GM10847 (cell line): ENCODE results near the gene SYK.

Experiments
- POLR2A ChIP-seq: IDR thresholded peaks from 2 replicates; pipeline ENCODE4 v1.6.1; 2011; ENCODE audit not compliant: insufficient read length; ENCODE audit errors: extremely low read depth

Gene SYK

DNA sequence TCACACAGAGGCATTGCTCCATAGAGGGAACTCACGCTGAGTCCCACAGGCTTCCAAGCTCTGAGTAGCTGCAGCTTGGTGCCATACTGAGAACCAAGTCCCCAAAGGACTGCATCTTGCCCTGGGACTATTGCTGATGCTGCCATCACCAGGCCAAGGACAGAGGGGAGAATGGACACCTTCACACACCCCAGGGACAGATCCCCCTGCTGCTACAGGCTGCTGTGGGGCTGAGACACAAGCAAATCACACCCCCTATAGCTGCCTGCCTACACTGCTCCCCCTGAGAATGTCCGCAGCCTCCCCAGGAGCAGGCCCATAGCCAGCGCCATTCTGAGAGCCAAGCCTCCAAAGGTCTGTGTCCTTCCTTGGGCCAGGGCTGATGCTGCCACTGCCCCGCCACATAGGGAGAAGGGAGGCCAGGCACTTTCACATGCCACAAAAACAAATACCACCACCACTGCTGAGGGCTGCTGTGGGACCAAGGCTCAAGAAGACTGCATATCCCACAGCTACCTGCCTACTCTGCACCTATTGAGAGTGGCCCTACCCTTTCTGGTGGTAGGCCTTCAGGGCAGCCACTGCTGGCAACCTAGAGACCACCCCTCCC is 81.5 kb downstream of the SYK start:
- no peak for TF ChIP-seq POLR2A

DNA sequence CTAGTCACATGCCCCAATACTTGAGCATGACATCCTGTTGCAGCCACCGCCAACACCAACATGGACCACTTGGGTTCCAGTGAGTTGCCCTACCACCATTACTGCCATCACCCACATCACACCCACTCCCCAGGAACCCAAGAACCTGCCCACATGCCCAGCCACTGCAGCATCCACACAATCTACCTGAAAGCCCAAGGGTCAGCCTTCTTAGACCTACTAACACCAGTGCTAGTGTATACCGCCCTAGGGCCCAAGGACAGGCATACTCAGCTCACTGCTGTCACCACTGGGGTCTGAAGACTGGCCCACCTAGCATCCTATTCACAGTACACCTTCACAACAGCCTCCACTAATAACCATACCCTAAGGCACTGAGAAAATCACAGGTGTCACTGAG is 82.0 kb downstream of the SYK start:
- TF ChIP-seq POLR2A = no peak

DNA sequence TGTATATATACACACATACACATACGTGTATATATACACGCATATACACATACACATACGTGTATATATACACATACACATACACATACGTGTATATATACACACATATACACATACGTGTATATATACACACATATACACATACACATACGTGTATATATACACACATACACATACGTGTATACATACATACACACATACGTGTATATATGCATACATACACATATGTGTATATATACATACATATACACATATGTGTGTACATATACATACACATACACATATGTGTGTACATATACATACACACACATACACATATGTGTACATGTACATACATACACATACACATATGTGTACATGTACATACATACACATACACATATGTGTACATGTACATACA is 82.6 kb downstream of the SYK start:
- no peak for TF ChIP-seq POLR2A

DNA sequence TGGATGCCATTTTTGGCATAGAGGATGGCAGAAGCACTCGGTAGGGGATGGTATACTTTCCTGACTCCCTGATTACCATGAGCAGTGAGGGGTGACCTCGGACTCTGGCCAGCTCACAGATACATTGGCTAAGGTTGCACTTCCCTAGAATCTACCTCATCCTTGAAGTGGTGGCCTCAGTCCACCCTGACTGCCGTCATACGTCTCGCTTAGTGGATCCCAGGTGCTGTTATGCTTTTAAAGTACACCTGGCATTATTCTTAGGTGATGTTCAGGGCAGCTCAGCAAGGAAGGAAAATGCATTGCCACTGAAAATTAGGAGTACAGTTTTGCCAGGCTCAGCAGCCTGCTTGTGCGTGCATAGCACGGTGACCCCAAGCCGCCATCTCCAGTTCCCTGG is 87.3 kb downstream of the SYK start:
- no peak for TF ChIP-seq POLR2A

DNA sequence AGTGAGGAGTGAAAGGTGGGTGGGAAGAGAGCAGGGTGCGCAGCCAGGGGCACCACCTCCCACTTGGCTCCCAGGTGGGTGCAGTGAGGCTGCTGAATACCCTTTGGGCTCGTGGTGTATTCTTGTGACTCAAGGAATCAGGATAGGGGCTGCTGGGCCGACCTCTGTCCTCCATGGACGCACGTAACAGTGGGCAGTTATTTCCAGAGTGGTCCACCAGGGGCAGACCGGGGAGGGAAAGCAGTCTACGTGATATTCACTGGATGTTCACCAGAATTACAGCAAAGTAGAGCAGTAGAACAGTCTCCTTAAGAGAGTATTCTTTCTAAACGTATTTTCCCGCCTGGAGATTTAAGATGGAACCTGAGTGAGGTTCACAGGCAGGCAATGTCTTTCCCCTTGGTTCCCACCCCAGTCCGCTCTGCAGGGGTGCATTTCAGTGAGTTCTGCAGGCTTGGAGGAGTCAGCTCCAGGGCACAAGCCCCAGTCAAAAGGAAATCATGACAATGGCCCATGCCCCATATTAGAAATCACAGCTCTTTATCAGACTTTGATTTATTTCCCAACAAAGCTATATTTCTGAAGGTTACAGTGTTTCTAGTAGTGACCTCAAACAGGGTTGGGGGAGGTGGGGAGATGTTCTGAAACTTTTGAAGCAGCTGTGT is 88.7 kb downstream of the SYK start:
- no peak for TF ChIP-seq POLR2A

DNA sequence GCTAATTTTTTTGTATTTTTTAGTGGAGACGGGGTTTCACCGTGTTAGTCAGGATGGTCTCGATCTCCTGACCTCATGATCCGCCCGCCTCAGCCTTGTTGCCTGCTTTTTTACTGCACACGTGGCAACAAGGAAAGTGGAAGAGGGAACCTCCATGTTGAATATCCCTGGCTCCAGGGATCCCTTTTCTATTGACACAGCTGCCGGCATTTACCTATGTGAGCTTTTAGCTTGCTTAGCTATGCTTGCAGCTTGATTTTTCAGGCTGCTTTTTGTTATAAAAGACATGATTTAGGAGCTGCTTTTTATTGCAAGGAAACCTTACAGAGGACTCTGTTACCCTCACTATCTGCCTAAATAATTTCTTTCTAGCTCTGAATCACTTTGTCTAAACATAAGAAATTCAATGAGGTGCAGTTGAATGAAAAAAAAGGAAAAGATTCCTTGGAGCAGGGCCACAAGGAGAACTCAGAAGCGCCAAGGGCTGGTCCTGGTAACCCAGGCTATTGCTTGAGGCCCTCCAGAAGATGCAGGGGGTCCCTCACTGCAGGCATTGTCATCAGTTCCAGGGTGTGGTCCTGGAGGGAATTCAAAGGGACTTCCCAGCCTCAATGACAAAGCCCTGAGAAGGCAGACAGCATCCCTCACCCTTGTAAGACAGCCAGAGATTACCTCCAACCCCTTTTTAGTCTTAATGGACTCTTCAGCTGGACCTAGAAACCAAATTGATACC is 89.9 kb downstream of the SYK start:
- TF ChIP-seq POLR2A = no peak

DNA sequence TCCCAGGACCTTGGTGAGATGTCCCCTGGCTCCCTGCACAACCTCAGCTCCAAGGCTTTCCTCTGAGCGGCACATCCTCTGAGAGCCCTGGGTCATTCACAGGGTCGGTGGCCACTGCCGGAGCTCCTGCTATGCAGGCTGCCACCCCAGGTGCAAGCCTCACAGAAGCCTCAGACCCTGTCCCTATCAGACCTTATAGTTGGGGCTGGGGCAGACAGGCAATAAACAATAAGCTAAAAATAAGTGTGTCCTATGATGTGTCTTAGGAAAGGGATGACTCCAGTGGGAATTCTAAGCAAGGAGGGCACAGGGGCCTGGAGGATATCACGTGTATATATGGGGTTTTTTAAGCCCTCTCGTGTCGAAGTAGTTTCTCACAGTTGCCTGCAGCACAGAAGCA is 91.3 kb downstream of the SYK start:
- no peak for TF ChIP-seq POLR2A

DNA sequence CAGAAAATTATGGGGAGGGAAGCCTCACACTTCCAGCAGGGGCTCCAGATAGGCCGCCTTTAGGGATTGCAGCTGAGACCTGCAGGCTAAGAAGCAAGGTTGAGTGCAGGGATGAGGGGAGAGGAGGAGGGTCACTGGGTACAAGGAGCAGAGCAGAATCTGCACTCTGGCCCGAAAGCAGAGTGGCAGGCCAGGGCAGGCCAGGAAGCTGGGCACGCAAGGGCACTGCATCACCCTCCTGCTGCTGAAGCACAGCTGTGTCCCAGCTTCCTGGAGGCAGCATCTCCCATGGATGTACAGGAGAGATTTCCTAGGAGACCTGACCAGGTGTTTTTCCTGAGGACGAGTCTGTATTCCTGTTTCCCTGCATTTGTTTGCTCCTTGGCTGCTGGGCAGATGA is 92.1 kb downstream of the SYK start:
- TF ChIP-seq POLR2A = no peak

DNA sequence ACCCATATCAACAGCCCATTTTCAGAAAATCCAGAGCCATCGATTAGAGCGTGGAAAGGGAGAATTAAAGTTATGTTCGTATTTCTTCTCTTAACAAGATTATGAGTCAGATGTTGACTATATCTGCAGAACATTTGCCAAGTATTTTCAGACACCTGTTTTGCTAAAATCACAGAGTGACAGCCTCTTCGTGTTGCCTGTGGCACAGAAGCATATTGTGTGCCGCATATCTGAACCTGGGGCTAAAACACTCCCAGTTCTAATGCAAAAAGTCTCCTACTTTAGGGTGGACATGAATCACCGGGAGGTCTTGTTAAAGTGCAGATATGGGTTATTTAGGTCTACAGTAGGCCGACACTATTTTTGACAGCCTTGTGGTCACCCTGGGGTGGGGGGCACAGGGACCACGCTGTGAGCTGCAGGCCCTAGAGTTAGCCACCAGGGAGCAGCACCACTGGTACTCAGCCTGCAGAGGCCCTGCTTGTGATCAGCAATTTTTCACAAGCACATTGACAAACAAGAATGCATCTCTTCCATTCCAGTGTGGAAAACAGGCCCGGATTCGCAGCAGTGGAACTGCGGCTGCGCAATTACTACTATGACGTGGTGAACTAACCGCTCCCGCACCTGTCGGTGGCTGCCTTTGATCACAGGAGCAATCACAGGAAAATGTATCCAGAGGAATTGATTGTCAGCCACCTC is 93.5 kb downstream of the SYK start:
- TF ChIP-seq POLR2A = no peak

DNA sequence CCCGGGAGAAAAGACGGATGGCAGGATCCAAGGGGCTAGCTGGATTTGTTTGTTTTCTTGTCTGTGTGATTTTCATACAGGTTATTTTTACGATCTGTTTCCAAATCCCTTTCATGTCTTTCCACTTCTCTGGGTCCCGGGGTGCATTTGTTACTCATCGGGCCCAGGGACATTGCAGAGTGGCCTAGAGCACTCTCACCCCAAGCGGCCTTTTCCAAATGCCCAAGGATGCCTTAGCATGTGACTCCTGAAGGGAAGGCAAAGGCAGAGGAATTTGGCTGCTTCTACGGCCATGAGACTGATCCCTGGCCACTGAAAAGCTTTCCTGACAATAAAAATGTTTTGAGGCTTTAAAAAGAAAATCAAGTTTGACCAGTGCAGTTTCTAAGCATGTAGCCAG is 94.2 kb downstream of the SYK start:
- TF ChIP-seq POLR2A = no peak

DNA sequence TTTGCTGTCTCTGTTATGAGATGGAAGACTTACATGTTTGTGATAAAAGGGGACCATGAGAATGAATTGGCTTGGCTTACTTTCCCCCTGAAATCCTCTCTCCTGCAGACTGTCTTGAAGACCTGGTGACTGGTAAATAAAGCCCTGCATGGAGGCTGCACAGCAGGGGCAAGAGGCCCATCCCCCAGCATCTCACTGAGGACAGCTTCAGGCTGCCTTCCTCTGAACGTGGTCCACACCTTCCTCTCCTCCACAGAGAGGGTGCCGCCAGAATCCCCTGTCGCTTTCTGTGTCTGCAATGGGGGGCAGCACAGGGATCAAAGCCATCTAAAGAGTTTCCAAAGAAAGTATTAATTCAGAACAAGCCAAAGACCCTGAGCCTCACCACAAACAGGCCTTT is 94.6 kb downstream of the SYK start:
- no peak for TF ChIP-seq POLR2A

DNA sequence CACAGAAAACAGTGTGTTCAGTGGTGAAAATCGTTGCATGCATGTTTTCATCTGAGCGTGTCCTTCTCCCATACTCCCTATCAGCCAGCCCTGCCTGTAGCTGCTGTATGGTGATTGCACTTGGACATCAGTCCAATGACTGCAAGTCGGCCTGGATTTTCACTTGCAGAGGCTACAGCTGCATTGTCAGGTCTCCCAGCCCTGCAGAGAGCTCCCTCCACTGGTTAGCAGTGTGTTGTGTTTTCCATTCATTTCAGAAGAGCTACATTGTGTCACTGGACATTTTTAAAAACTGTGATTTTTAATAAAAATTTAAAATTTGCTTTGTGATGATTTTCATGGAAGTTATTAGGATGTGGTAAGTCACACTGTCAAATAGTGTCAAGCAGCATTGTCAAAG is 96.6 kb downstream of the SYK start:
- TF ChIP-seq POLR2A = no peak

DNA sequence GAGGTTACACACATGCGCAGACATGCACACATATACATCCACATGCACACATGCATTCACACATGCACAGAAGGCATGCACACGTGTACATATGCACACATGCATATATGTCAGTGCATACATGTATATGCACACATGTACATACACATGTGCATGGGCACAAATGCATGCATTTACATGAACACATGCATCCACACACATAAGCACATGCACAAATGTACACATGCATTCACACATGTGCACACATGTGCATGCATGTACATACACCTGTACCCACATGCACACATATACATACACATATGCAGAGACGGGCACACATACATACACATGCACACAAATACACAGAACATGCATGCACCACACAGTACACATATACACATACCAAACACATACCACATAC is 97.7 kb downstream of the SYK start:
- TF ChIP-seq POLR2A = no peak

DNA sequence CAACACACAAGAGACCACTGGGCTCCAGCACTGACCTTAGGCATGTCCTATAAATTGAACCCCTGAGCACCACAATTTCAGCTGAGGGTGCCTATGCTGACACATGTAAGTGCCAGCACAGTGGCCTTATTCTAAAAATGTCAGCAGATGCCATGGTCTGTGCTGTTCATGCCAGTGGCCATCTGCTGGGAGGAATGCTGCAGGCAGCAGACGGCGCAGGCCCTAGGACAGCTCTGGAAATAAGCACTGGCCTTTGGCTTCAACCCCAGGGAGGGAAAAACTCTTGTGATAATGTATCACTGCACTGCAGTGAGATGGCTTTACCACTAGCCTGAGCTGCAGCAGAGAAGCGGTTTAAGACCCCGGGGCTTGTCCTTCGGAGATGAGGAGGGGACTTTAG is 98.5 kb downstream of the SYK start:
- TF ChIP-seq POLR2A = no peak

DNA sequence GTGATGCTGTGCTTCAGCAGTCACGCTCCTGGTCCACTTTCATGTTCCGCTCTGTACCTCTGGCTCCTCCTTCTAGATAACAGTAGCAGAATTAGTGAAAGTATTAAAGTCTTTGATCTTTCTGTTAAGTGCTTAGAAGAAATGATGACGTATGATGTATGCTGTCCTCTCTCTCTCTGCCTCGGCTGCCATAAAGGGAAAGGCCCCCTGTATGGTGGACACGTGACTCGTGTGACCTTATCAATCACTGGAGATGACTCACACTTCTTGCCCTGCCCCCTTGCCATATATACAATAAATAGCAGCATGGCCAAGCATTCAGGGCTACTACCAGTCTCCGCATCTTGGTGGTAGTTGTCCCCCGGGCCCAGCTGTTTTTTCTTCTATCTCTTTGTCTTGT is 100.3 kb downstream of the SYK start:
- no peak for TF ChIP-seq POLR2A
